ENCODE results near the gene PRPF6. TPM values are rescaled to one million over a fixed set of nuclear protein-coding genes. Genes with fewer than 3 reads are reported as not detected.
A peak's percentile ranks its signal among the peaks of the same experiment; 100 is the strongest.
"Not testable (repeated sequence)": the region's sequence is repeated elsewhere in the genome, so short reads cannot be mapped to it uniquely, and the experiment has no call there.

PRPF6 gene
- total RNA-seq, 1 experiment from 2014 or later, result 24.2 TPM

GRCh38 chr20:63973636-63974401 is 7.1 kb upstream of the PRPF6 start:
- H3K9ac ChIP-seq (ENCODE audit: low read length), result no peak overlapping the region
- H3K4me1 ChIP-seq (ENCODE audit: low read length), result peaks cover 17% of the 10 kb centered on the region
- H3K4me3 ChIP-seq (ENCODE audit: low read length), result no peak overlapping the region
- H3K79me2 ChIP-seq (ENCODE audit: low read length), result peaks cover 4% of the 10 kb centered on the region
- H3K9me3 ChIP-seq (ENCODE audit: low read length), result no peaks in the 10 kb centered on the region
- no peaks in the 10 kb centered on the region for H3K36me3 ChIP-seq (ENCODE audit: insufficient read depth, low read length)
- H3K27ac ChIP-seq (ENCODE audit: low read length), result no peak overlapping the region
- H3K9me2 ChIP-seq (replicated peaks; ENCODE audit: insufficient read depth, low read length), result no peaks in the 10 kb centered on the region
- H3K27me3 ChIP-seq (ENCODE audit: low read length), result no peaks in the 10 kb centered on the region
- no peaks in the 10 kb centered on the region for H4K20me1 ChIP-seq (ENCODE audit: insufficient read depth, low read depth, low read length)
- peak; percentile 92 for DNase-seq
- H3K4me2 ChIP-seq (ENCODE audit: low read depth, low read length, poor library complexity, severe bottlenecking), result peak overlapping the region; percentile 37
- no peak overlapping the region for H2AFZ ChIP-seq (ENCODE audit: low read length)

GRCh38 chr20:63974402-63975200 is 6.3 kb upstream of the PRPF6 start:
- DNase-seq, result no peak
- no peaks in the 10 kb centered on the region for H4K20me1 ChIP-seq (ENCODE audit: insufficient read depth, low read depth, low read length)
- no peak overlapping the region for H3K9ac ChIP-seq (ENCODE audit: low read length)
- H3K79me2 ChIP-seq (ENCODE audit: low read length), result no peaks in the 10 kb centered on the region
- no peaks in the 10 kb centered on the region for H3K36me3 ChIP-seq (ENCODE audit: insufficient read depth, low read length)
- H3K27me3 ChIP-seq (ENCODE audit: low read length), result no peaks in the 10 kb centered on the region
- no peaks in the 10 kb centered on the region for H3K9me2 ChIP-seq (replicated peaks; ENCODE audit: insufficient read depth, low read length)
- no peaks in the 10 kb centered on the region for H3K9me3 ChIP-seq (ENCODE audit: low read length)
- no peak overlapping the region for H3K4me2 ChIP-seq (ENCODE audit: low read depth, low read length, poor library complexity, severe bottlenecking)
- no peak overlapping the region for H2AFZ ChIP-seq (ENCODE audit: low read length)
- H3K4me3 ChIP-seq (ENCODE audit: low read length), result no peak overlapping the region
- peaks cover 20% of the 10 kb centered on the region for H3K4me1 ChIP-seq (ENCODE audit: low read length)
- H3K27ac ChIP-seq (ENCODE audit: low read length), result no peak overlapping the region

GRCh38 chr20:63976511-63976910 is 4.4 kb upstream of the PRPF6 start:
- peaks cover 28% of the 10 kb centered on the region for H3K4me1 ChIP-seq (ENCODE audit: low read length)
- not testable (repeated sequence) for H2AFZ ChIP-seq (ENCODE audit: low read length); H3K27ac ChIP-seq (ENCODE audit: low read length); H3K27me3 ChIP-seq (ENCODE audit: low read length); H3K4me2 ChIP-seq (ENCODE audit: low read depth, low read length, poor library complexity, severe bottlenecking); H3K36me3 ChIP-seq (ENCODE audit: insufficient read depth, low read length); H3K9me3 ChIP-seq (ENCODE audit: low read length); DNase-seq; H3K9me2 ChIP-seq (replicated peaks; ENCODE audit: insufficient read depth, low read length); H3K79me2 ChIP-seq (ENCODE audit: low read length); H3K9ac ChIP-seq (ENCODE audit: low read length); H3K4me3 ChIP-seq (ENCODE audit: low read length); H4K20me1 ChIP-seq (ENCODE audit: insufficient read depth, low read depth, low read length)

- H2AFZ ChIP-seq (ENCODE audit: low read length), result no peak overlapping the region
- peaks cover 35% of the 10 kb centered on the region for H3K4me1 ChIP-seq (ENCODE audit: low read length)
- no peak overlapping the region for H3K9ac ChIP-seq (ENCODE audit: low read length)
- H3K4me3 ChIP-seq (ENCODE audit: low read length), result no peak overlapping the region
- no peaks in the 10 kb centered on the region for H3K27me3 ChIP-seq (ENCODE audit: low read length)
- DNase-seq, result no peak
- peaks cover 12% of the 10 kb centered on the region for H3K79me2 ChIP-seq (ENCODE audit: low read length)
- no peaks in the 10 kb centered on the region for H3K9me2 ChIP-seq (replicated peaks; ENCODE audit: insufficient read depth, low read length)
- H3K36me3 ChIP-seq (ENCODE audit: insufficient read depth, low read length), result no peaks in the 10 kb centered on the region
- no peak overlapping the region for H3K4me2 ChIP-seq (ENCODE audit: low read depth, low read length, poor library complexity, severe bottlenecking)
- H3K9me3 ChIP-seq (ENCODE audit: low read length), result no peaks in the 10 kb centered on the region
- no peak overlapping the region for H3K27ac ChIP-seq (ENCODE audit: low read length)
- H4K20me1 ChIP-seq (ENCODE audit: insufficient read depth, low read depth, low read length), result no peaks in the 10 kb centered on the region
Measured at GRCh38 chr20:63976980-63977738, 3.8 kb upstream of the PRPF6 start.

GRCh38 chr20:63977739-63978276 is 3.1 kb upstream of the PRPF6 start:
- no peaks in the 10 kb centered on the region for H3K9me2 ChIP-seq (replicated peaks; ENCODE audit: insufficient read depth, low read length)
- H3K79me2 ChIP-seq (ENCODE audit: low read length), result peaks cover 19% of the 10 kb centered on the region
- H3K4me1 ChIP-seq (ENCODE audit: low read length), result peaks cover 39% of the 10 kb centered on the region
- H3K27me3 ChIP-seq (ENCODE audit: low read length), result no peaks in the 10 kb centered on the region
- H3K4me2 ChIP-seq (ENCODE audit: low read depth, low read length, poor library complexity, severe bottlenecking), result peak overlapping the region; percentile 66
- H3K27ac ChIP-seq (ENCODE audit: low read length), result peak overlapping the region; percentile 74; the same call in 1 of the 2 replicates
- H3K4me3 ChIP-seq (ENCODE audit: low read length), result peak overlapping the region; percentile 99; the same call in 1 of the 2 replicates
- DNase-seq, result no peak
- no peaks in the 10 kb centered on the region for H3K36me3 ChIP-seq (ENCODE audit: insufficient read depth, low read length)
- no peaks in the 10 kb centered on the region for H3K9me3 ChIP-seq (ENCODE audit: low read length)
- H3K9ac ChIP-seq (ENCODE audit: low read length), result peak overlapping the region; percentile 92
- H4K20me1 ChIP-seq (ENCODE audit: insufficient read depth, low read depth, low read length), result no peaks in the 10 kb centered on the region
- H2AFZ ChIP-seq (ENCODE audit: low read length), result no peak overlapping the region

- Histone ChIP-seq H3K9me2 (replicated peaks; ENCODE audit: insufficient read depth, low read length) (no peaks in the 10 kb centered on the region), H3K9ac (ENCODE audit: low read length) (peak overlapping the region; percentile 92), H3K4me3 (ENCODE audit: low read length) (peak overlapping the region; percentile 99), H3K4me1 (ENCODE audit: low read length) (peaks cover 38% of the 10 kb centered on the region), H4K20me1 (ENCODE audit: insufficient read depth, low read depth, low read length) (no peaks in the 10 kb centered on the region), H3K79me2 (ENCODE audit: low read length) (peaks cover 25% of the 10 kb centered on the region), H3K9me3 (ENCODE audit: low read length) (no peaks in the 10 kb centered on the region), H3K27me3 (ENCODE audit: low read length) (no peaks in the 10 kb centered on the region), H2AFZ (ENCODE audit: low read length) (peak overlapping the region; percentile 90), H3K27ac (ENCODE audit: low read length) (peak overlapping the region; percentile 74), H3K36me3 (ENCODE audit: insufficient read depth, low read length) (no peaks in the 10 kb centered on the region), H3K4me2 (ENCODE audit: low read depth, low read length, poor library complexity, severe bottlenecking) (peak overlapping the region; percentile 66)
- peak; percentile 82 for DNase-seq
Measured at GRCh38 chr20:63978319-63979228, 2.4 kb upstream of the PRPF6 start.

GRCh38 chr20:63979229-63979556 is 1.7 kb upstream of the PRPF6 start:
- H3K27ac ChIP-seq (ENCODE audit: low read length), result peak overlapping the region; percentile 74
- DNase-seq, result no peak
- H3K36me3 ChIP-seq (ENCODE audit: insufficient read depth, low read length), result peaks cover under 1% of the 10 kb centered on the region; the same call in 1 of the 2 replicates
- peak overlapping the region; percentile 99 for H3K4me3 ChIP-seq (ENCODE audit: low read length)
- H3K9me3 ChIP-seq (ENCODE audit: low read length), result no peaks in the 10 kb centered on the region
- no peaks in the 10 kb centered on the region for H4K20me1 ChIP-seq (ENCODE audit: insufficient read depth, low read depth, low read length)
- peak overlapping the region; percentile 66 for H3K4me2 ChIP-seq (ENCODE audit: low read depth, low read length, poor library complexity, severe bottlenecking)
- peaks cover 28% of the 10 kb centered on the region for H3K79me2 ChIP-seq (ENCODE audit: low read length)
- H3K9ac ChIP-seq (ENCODE audit: low read length), result peak overlapping the region; percentile 92
- H3K9me2 ChIP-seq (replicated peaks; ENCODE audit: insufficient read depth, low read length), result no peaks in the 10 kb centered on the region
- H2AFZ ChIP-seq (ENCODE audit: low read length), result peak overlapping the region; percentile 90
- no peaks in the 10 kb centered on the region for H3K27me3 ChIP-seq (ENCODE audit: low read length)
- peaks cover 35% of the 10 kb centered on the region for H3K4me1 ChIP-seq (ENCODE audit: low read length)
